ENCODE results near the gene SP5. TPM values are rescaled to one million over a fixed set of nuclear protein-coding genes. Genes with fewer than 3 reads are reported as not detected.

The SP5 gene
- total and polyA plus RNA-seq, 10 of the 15 experiments (the other 5 are each of a cell fraction or from before 2014, with no cell fraction given): not detected

GRCh38 chr2:170685591-170685990 is 29.5 kb upstream of the SP5 start:
- H3K27ac ChIP-seq (ENCODE audit: control insufficient read depth, insufficient read depth): no peak overlapping the region
- WGBS (ENCODE audit: insufficient coverage, insufficient replicate concordance, low lambda C conversion rate, missing lambda C conversion rate): 26% methylated on average over 4 of the region's 4 CpGs
- TF ChIP-seq, protein P1, sequence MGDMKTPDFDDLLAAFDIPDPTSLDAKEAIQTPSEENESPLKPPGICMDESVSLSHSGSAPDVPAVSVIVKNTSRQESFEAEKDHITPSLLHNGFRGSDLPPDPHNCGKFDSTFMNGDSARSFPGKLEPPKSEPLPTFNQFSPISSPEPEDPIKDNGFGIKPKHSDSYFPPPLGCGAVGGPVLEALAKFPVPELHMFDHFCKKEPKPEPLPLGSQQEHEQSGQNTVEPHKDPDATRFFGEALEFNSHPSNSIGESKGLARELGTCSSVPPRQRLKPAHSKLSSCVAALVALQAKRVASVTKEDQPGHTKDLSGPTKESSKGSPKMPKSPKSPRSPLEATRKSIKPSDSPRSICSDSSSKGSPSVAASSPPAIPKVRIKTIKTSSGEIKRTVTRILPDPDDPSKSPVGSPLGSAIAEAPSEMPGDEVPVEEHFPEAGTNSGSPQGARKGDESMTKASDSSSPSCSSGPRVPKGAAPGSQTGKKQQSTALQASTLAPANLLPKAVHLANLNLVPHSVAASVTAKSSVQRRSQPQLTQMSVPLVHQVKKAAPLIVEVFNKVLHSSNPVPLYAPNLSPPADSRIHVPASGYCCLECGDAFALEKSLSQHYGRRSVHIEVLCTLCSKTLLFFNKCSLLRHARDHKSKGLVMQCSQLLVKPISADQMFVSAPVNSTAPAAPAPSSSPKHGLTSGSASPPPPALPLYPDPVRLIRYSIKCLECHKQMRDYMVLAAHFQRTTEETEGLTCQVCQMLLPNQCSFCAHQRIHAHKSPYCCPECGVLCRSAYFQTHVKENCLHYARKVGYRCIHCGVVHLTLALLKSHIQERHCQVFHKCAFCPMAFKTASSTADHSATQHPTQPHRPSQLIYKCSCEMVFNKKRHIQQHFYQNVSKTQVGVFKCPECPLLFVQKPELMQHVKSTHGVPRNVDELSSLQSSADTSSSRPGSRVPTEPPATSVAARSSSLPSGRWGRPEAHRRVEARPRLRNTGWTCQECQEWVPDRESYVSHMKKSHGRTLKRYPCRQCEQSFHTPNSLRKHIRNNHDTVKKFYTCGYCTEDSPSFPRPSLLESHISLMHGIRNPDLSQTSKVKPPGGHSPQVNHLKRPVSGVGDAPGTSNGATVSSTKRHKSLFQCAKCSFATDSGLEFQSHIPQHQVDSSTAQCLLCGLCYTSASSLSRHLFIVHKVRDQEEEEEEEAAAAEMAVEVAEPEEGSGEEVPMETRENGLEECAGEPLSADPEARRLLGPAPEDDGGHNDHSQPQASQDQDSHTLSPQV (IDR thresholded peaks at IDR 0.05): no peak
- no peak for TF ChIP-seq MTA3 (IDR thresholded peaks at IDR 0.05; ENCODE audit: borderline replicate concordance, low read length)
- TF ChIP-seq, protein P2, sequence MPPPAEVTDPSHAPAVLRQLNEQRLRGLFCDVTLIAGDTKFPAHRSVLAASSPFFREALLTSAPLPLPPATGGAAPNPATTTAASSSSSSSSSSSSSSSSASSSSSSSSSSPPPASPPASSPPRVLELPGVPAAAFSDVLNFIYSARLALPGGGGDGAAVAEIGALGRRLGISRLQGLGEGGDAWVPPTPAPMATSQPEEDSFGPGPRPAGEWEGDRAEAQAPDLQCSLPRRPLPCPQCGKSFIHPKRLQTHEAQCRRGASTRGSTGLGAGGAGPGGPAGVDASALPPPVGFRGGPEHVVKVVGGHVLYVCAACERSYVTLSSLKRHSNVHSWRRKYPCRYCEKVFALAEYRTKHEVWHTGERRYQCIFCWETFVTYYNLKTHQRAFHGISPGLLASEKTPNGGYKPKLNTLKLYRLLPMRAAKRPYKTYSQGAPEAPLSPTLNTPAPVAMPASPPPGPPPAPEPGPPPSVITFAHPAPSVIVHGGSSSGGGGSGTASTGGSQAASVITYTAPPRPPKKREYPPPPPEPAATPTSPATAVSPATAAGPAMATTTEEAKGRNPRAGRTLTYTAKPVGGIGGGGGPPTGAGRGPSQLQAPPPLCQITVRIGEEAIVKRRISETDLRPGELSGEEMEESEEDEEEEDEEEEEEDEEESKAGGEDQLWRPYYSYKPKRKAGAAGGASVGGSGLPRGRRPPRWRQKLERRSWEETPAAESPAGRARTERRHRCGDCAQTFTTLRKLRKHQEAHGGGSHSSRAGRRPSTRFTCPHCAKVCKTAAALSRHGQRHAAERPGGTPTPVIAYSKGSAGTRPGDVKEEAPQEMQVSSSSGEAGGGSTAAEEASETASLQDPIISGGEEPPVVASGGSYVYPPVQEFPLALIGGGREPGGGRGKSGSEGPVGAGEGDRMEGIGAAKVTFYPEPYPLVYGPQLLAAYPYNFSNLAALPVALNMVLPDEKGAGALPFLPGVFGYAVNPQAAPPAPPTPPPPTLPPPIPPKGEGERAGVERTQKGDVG (CRISPR knock-in tag; IDR thresholded peaks at IDR 0.05): no peak
- no peak for TF ChIP-seq MYB (IDR thresholded peaks at IDR 0.05; ENCODE audit: borderline replicate concordance, low read depth, low read length)
- no peak for TF ChIP-seq REST (IDR thresholded peaks at IDR 0.05; ENCODE audit: low read depth, low read length)
- no peak for TF ChIP-seq CREM (IDR thresholded peaks at IDR 0.05; ENCODE audit: low read depth)
- TF ChIP-seq FOXK2 (IDR thresholded peaks at IDR 0.05): no peak
- TF ChIP-seq EED (IDR thresholded peaks at IDR 0.05; ENCODE audit: low read depth): no peak
- TF ChIP-seq ASH2L (IDR thresholded peaks at IDR 0.05; ENCODE audit: borderline replicate concordance, low read depth): no peak
- no peak for TF ChIP-seq GATAD2B (conservative IDR thresholded peaks at IDR 0.05; ENCODE audit: low read depth)
- TF ChIP-seq, protein P3, sequence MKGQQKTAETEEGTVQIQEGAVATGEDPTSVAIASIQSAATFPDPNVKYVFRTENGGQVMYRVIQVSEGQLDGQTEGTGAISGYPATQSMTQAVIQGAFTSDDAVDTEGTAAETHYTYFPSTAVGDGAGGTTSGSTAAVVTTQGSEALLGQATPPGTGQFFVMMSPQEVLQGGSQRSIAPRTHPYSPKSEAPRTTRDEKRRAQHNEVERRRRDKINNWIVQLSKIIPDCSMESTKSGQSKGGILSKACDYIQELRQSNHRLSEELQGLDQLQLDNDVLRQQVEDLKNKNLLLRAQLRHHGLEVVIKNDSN (IDR thresholded peaks at IDR 0.05; ENCODE audit: borderline replicate concordance, extremely low read length, insufficient read depth, low read depth, low read length): no peak
- no peak for TF ChIP-seq EP300 (IDR thresholded peaks at IDR 0.05; ENCODE audit: borderline replicate concordance in 1 of 2, control insufficient read depth in 1 of 2, low read depth in 2 of 2, low read length in 2 of 2)
- no peak for TF ChIP-seq HDGF (IDR thresholded peaks at IDR 0.05)

More at GRCh38 chr2:170685591-170685990, 29.5 kb upstream of the SP5 start:
- Histone ChIP-seq H3K79me2 (ENCODE audit: control insufficient read depth, insufficient read depth, low read length) (no peaks in the 10 kb centered on the region), H3K4me1 (ENCODE audit: control insufficient read depth, insufficient read depth, low read length) (peaks cover 3% of the 10 kb centered on the region; the same call in 1 of the 2 replicates), H3K36me3 (ENCODE audit: control insufficient read depth in 2 of 2, insufficient read depth in 2 of 2, low read length in 1 of 2) (no peaks in the 10 kb centered on the region), H2AFZ (ENCODE audit: control insufficient read depth, low read depth, low read length) (no peak overlapping the region), H4K20me1 (ENCODE audit: control insufficient read depth, insufficient read depth) (no peaks in the 10 kb centered on the region), H3K4me3 (no peak overlapping the region), H3K9ac (ENCODE audit: control insufficient read depth, insufficient read depth, low read length) (no peak overlapping the region), H3K27me3 (replicated peaks in 1 of 2; ENCODE audit: control insufficient read depth in 2 of 2, insufficient read depth in 2 of 2, low read length in 1 of 2) (no peaks in the 10 kb centered on the region; a peak in 1 of 4 replicates), H3K9me3 (replicated peaks; ENCODE audit: control insufficient read depth, insufficient read depth, low read length) (no peaks in the 10 kb centered on the region), H3K4me2 (ENCODE audit: control insufficient read depth, insufficient read depth) (no peak overlapping the region)
- SMC1A ChIA-PET (ENCODE audit: uncharacterized antibody, unreplicated experiment): no interaction called here
- POLR2A ChIA-PET: no interaction called here
- FAIRE-seq (no peak), ATAC-seq (no peak), DNase-seq (ENCODE audit: low read depth, low spot score) (no peak)
- intact Hi-C loops (cut with micrococcal nuclease; ENCODE audit: unreplicated experiment): no loop called here
- no TSS peak for BruUV-seq (replicated peaks)
- CTCF ChIA-PET: no interaction called here
- in situ Hi-C loops (cut with MboI): no loop called here
- RAD21 ChIA-PET (ENCODE audit: unreplicated experiment): no interaction called here

Data from GM12878 (cell line).